OCI-LY7 (cell line): ENCODE results near the gene ADPRHL1. TPM values are rescaled to one million over a fixed set of nuclear protein-coding genes. Genes with fewer than 3 reads are reported as not detected.

Experiments
- BruUV-seq: library from RNA; stranded (reverse); fragments of 400-500 nt; replicated peaks from 2 replicates; lab custom pipeline; 2021; lab: Mats Ljungman, UMichigan
- CTCF ChIA-PET: fragments of 300-600 bp; sonication (Branson Sonifier 250); formaldehyde crosslinking; loops from one replicate; lab custom pipeline; 2022; ENCODE audit warnings: antibody characterized with exemption; ENCODE audit not compliant: unreplicated experiment; lab: Charles Lee
- POLR2A ChIA-PET: fragments of 300-600 bp; sonication (Branson Sonifier 250); formaldehyde crosslinking; loops from one replicate; lab custom pipeline; 2022; ENCODE audit warnings: antibody characterized with exemption; lab: Charles Lee
- DNase-seq: peaks from one replicate; pipeline ENCODE4 v3.0.0-alpha.2; 2015; ENCODE audit warnings: low spot score
- H2AFZ ChIP-seq: fragments of 200-600 bp; sonication (generic), shearing (Covaris generic); 2 replicates; pipeline ENCODE4 v1.6.1; 2014; ENCODE audit warnings: mild to moderate bottlenecking, antibody characterized with exemption, low read length, moderate library complexity
- H3K27ac ChIP-seq: fragments of 200-600 bp; sonication (generic); 2 replicates; pipeline ENCODE4 v1.5.1; 2014; ENCODE audit warnings: mixed run types, low read depth, mild to moderate bottlenecking, moderate library complexity, low read length, inconsistent platforms; ENCODE audit not compliant: poor library complexity, severe bottlenecking
- H3K36me3 ChIP-seq: fragments of 200-600 bp; sonication (generic); 2 replicates; pipeline ENCODE4 v1.6.1; 2014; ENCODE audit warnings: mild to moderate bottlenecking, antibody characterized with exemption, low read length, moderate library complexity, mixed read lengths; ENCODE audit not compliant: insufficient read depth
- H3K4me1 ChIP-seq: fragments of 200-600 bp; sonication (generic); 2 replicates; pipeline ENCODE4 v1.5.1; 2014; ENCODE audit warnings: mild to moderate bottlenecking, low read length; ENCODE audit not compliant: insufficient read depth, poor library complexity, severe bottlenecking
- H3K4me2 ChIP-seq: fragments of 200-600 bp; sonication (generic); 2 replicates; pipeline ENCODE4 v1.6.1; 2014; ENCODE audit warnings: mild to moderate bottlenecking, low read length
- H3K4me3 ChIP-seq: fragments of 200-600 bp; sonication (generic); 2 replicates; pipeline ENCODE4 v1.5.1; 2014; ENCODE audit warnings: mild to moderate bottlenecking, low read depth, low read length; ENCODE audit not compliant: poor library complexity, severe bottlenecking
- H3K79me2 ChIP-seq: fragments of 200-600 bp; sonication (generic); 2 replicates; pipeline ENCODE4 v1.6.1; 2016; ENCODE audit warnings: low read depth, mild to moderate bottlenecking, low read length, moderate library complexity, mixed read lengths; ENCODE audit not compliant: insufficient read depth
- H3K9me2 ChIP-seq: fragments of 200-600 bp; sonication (generic); 2 replicates; pipeline ENCODE4 v1.6.1; 2016; ENCODE audit warnings: mild to moderate bottlenecking, low read length, mixed read lengths; ENCODE audit not compliant: insufficient read depth
- H3K9me3 ChIP-seq: fragments of 200-600 bp; sonication (generic); 2 replicates; pipeline ENCODE4 v1.6.1; 2014; ENCODE audit warnings: mild to moderate bottlenecking, mixed run types, low read length, mixed read lengths
- H4K20me1 ChIP-seq: fragments of 200-600 bp; sonication (generic); 2 replicates; pipeline ENCODE4 v1.6.1; 2014; ENCODE audit warnings: mild to moderate bottlenecking, antibody characterized with exemption, low read length, moderate library complexity, mixed read lengths; ENCODE audit not compliant: insufficient read depth
- CTCF ChIP-seq: fragments of 200-600 bp; sonication (generic); conservative IDR thresholded peaks from 2 replicates; pipeline ENCODE4 v1.5.1; 2014; ENCODE audit warnings: mild to moderate bottlenecking, antibody characterized with exemption, low read length, moderate library complexity, mixed read lengths
- EZH2phosphoT487 ChIP-seq: fragments of 200-600 bp; sonication (generic); IDR thresholded peaks from 2 replicates; pipeline ENCODE4 v1.6.1; 2018; ENCODE audit warnings: low read depth, borderline replicate concordance, mild to moderate bottlenecking, mixed run types, antibody characterized with exemption, low read length, moderate library complexity, mixed read lengths
- intact Hi-C: fragments of 100-400 bp; cut with micrococcal nuclease; formaldehyde crosslinking; loops from one replicate; pipeline ENCODE4 v1.10.0; 2022; ENCODE audit not compliant: unreplicated experiment
- total RNA-seq, 2 experiments: library from RNA; depleted of rRNA in 1 of 2; stranded (reverse); fragments of >200 nt in 1 of 2; shearing (Covaris generic) in 1 of 2; gene quantifications; 2 replicates each; pipeline ENCODE4 v1.2.3, GENCODE V29; 2014 to 2022

ADPRHL1 gene
- total RNA-seq, 2 experiments from 2014 or later: 2.5 to 6.2 TPM

GRCh38 chr13:113420833-113421600 lies 32.3 kb downstream of the ADPRHL1 start:
- Histone ChIP-seq H3K4me1 (peaks cover 4% of the 10 kb centered on the region), H4K20me1 (no peaks in the 10 kb centered on the region), H3K79me2 (no peaks in the 10 kb centered on the region), H3K9me3 (no peaks in the 10 kb centered on the region), H3K4me3 (no peak overlapping the region), H2AFZ (no peak overlapping the region), H3K27ac (no peak overlapping the region), H3K4me2 (no peak overlapping the region), H3K36me3 (no peaks in the 10 kb centered on the region), H3K9me2 (no peaks in the 10 kb centered on the region)
- no peak for DNase-seq
- intact Hi-C loops: no loop called here
- BruUV-seq: no TSS peak
- TF ChIP-seq CTCF: no peak
- TF ChIP-seq EZH2phosphoT487: no peak
- CTCF ChIA-PET: no interaction called here
- POLR2A ChIA-PET: no interaction called here

- Histone ChIP-seq H3K27ac (no peak overlapping the region), H3K79me2 (no peaks in the 10 kb centered on the region), H3K9me2 (no peaks in the 10 kb centered on the region), H3K36me3 (no peaks in the 10 kb centered on the region), H3K4me2 (no peak overlapping the region), H4K20me1 (no peaks in the 10 kb centered on the region), H3K9me3 (no peaks in the 10 kb centered on the region), H2AFZ (no peak overlapping the region), H3K4me3 (no peak overlapping the region), H3K4me1 (peaks cover 4% of the 10 kb centered on the region)
- DNase-seq: no peak
- POLR2A ChIA-PET: no interaction called here
- TF ChIP-seq EZH2phosphoT487: no peak
- TF ChIP-seq CTCF: no peak
- BruUV-seq: no TSS peak
- intact Hi-C loops: no loop called here
- CTCF ChIA-PET: no interaction called here
Measured at GRCh38 chr13:113420232-113420631, 33.1 kb downstream of the ADPRHL1 start.

GRCh38 chr13:113419531-113420193 lies 33.6 kb downstream of the ADPRHL1 start:
- Histone ChIP-seq H4K20me1 (no peaks in the 10 kb centered on the region), H3K36me3 (no peaks in the 10 kb centered on the region), H3K79me2 (no peaks in the 10 kb centered on the region), H3K9me3 (no peaks in the 10 kb centered on the region), H3K9me2 (no peaks in the 10 kb centered on the region), H3K27ac (no peak overlapping the region), H3K4me3 (no peak overlapping the region), H2AFZ (no peak overlapping the region), H3K4me2 (no peak overlapping the region), H3K4me1 (peaks cover 4% of the 10 kb centered on the region)
- TF ChIP-seq CTCF (no peak), EZH2phosphoT487 (no peak)
- intact Hi-C loops: no loop called here
- DNase-seq: no peak
- ChIA-PET CTCF (no interaction called here), POLR2A (no interaction called here)
- BruUV-seq: no TSS peak
